HPDE6-E6E7 (cell line): ENCODE measurements around the gene ZNF639.
"Not testable (repeated sequence)": the region's sequence is repeated elsewhere in the genome, so short reads cannot be mapped to it uniquely, and the experiment has no call there.

Experiments
- DNase-seq: peaks from one replicate; pipeline ENCODE4 v3.0.0; 2011; ENCODE audit warnings: missing footprints; ENCODE audit errors: extremely low spot score

The ZNF639 gene, protein sequence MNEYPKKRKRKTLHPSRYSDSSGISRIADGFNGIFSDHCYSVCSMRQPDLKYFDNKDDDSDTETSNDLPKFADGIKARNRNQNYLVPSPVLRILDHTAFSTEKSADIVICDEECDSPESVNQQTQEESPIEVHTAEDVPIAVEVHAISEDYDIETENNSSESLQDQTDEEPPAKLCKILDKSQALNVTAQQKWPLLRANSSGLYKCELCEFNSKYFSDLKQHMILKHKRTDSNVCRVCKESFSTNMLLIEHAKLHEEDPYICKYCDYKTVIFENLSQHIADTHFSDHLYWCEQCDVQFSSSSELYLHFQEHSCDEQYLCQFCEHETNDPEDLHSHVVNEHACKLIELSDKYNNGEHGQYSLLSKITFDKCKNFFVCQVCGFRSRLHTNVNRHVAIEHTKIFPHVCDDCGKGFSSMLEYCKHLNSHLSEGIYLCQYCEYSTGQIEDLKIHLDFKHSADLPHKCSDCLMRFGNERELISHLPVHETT

GRCh38 chr3:179322286-179323196 is at the start of gene ZNF639:
TSS of gene ZNF639 (plus strand) at chr3:179323031. CDS start at chr3:179328294, 5,263 bp downstream.
- DNase-seq, result peak; percentile 66

DNA sequence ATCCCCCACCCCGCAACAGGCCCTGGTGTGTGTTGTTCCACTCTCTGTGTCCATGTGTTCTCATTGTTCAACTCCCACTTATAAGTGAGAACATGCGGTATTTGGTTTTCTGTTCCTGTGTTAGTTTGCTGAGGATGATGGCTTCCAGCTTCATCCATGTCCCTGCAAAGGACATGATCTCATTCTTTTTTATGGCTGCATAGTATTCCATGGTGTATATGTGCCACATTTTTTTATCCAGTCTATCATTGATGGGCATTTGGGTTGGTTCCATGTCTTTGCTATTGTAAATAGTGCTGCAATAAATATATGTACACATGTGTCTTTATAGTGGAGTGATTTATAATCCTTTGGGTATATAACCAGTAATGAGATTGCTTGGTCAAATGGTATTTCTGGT is 48.4 kb upstream of the ZNF639 start:
- DNase-seq, result not testable (repeated sequence)

- no peak for DNase-seq
Observed at GRCh38 chr3:179276001-179276400, 46.8 kb upstream of the ZNF639 start.

- DNase-seq, result no peak
Observed at GRCh38 chr3:179276743-179277142, 46.1 kb upstream of the ZNF639 start.

DNA sequence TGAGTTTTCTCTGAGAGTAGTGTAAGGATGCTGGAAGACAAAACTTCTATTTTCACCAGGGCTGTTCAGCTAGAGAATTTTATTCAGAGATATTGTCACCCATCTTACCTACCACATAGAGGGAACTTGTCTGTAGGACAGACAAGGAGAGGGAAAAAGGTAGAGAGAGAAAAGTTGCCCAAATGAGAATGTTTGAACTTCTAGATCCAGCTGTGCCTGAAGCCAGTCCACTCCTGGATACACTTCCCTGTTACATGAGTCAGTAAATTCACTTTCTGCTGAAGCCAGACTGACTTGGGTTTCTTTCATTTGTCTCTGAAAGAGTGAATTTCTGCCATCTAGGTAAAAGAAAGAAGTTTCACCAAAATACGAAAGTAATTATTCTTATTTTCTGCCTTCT is 44.7 kb upstream of the ZNF639 start:
- no peak for DNase-seq

- no peak for DNase-seq
Observed at GRCh38 chr3:179278932-179279693, 43.7 kb upstream of the ZNF639 start.

GRCh38 chr3:179279837-179280236 is 43.0 kb upstream of the ZNF639 start:
- no peak for DNase-seq

DNA sequence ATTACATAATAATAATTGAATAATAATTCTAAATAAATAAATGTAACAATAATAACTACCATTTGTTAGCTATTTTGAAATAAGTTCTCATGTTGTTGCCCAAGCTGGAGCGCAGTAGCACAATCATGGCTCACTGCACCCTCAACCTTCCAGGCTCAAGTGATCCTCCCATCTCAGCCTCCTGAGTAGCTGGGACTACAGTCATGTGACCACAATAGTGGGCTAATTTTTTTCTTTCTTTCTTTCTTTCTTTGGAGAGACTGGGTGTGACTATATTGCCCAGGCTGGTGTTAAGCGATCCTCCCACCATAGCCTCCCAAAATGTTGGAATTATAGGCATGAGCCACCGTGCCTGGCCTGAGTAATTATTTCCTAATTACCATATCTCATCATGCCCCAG is 41.0 kb upstream of the ZNF639 start:
- DNase-seq, result no peak

GRCh38 chr3:179286331-179286730 is 36.5 kb upstream of the ZNF639 start:
- no peak for DNase-seq

GRCh38 chr3:179288845-179289244 is 34.0 kb upstream of the ZNF639 start:
- no peak for DNase-seq

- DNase-seq, result no peak
Observed at GRCh38 chr3:179289295-179289694, 33.5 kb upstream of the ZNF639 start.

DNA sequence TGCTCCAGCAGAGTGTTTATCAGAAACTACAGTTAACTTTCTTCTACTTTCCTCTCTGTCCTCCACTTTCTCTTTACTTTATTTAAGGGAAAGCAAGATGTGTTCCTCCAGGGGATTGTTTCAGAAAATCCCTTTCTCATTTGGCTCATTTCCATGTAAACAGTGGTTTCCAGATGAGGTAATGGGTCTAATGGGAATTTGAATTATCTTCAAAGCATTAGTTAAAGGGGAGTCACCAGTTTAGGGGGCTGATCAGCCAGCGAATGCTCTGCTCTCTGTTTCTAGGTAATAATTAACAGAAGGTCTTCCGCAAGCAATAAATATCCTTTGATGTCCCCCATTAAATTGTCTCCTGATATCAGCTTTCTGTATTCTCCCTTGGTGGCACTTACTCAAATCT is 30.4 kb upstream of the ZNF639 start:
- DNase-seq, result no peak

- no peak for DNase-seq
Observed at GRCh38 chr3:179297971-179298725, 24.7 kb upstream of the ZNF639 start.

DNA sequence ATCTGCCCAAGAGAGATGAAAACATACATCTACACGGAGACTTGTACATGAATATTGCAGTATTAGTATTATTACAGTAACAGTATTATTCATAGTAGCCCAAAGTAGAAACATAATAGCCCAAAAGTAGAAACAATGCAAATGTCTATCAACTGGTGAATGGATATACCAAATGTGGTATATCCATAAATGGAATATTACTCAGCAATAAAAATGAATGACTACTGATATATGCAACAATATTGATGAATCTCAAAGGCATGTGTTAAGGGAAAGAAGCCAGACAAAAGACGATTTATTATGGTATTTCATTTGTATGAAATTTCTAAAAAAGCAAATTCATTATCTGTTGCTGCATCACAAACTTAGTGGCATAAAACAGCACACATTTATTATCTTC is 23.5 kb upstream of the ZNF639 start:
- no peak for DNase-seq

DNA sequence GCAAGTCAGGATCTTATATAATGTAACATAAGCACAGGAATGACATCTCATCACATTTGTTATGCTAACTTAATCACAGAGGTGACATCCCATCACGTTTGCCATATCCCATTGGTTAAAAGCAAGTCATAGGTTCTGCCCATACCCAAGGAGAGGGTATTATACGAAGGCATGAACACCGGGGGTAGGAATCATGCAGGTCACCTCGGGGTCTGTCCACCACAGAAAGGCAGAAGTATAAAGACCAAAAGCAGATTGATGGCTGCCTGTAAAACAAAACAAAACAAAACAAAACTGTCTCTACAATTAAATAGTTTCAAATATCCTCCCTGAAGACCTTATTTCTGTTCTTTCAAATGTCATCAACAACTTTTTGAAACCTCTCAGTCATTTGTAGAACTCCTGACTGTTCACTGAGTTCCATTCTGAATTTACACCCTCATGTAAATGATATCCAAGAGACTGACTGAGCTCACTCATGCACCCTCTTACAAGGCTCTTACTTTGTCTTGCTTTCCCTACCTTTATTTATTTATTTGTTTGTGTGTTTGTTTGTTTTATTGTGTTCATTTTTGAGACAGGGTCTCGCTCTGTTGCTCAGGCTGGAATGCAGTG is 22.7 kb upstream of the ZNF639 start:
- no peak for DNase-seq

DNA sequence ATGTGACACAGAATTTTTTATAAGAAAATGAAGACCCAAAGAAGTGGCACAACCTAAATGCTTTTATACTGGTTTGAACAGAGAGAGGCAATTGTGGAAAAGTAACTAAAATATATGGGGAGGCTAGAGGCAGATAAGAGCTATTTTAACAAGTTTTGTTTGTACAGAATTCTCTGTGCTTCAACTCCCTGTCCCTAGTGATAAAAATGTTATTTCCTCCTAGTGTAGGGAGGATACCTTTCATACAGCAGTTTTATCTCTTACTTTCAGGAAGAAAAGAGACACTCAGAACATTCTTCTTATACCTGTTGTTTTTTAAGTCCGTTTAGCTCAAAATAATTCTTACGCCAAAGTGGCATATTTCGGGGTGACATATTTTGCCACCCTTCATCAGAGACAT is 21.2 kb upstream of the ZNF639 start:
- DNase-seq, result no peak

- no peak for DNase-seq
Observed at GRCh38 chr3:179302111-179302510, 20.7 kb upstream of the ZNF639 start.

DNA sequence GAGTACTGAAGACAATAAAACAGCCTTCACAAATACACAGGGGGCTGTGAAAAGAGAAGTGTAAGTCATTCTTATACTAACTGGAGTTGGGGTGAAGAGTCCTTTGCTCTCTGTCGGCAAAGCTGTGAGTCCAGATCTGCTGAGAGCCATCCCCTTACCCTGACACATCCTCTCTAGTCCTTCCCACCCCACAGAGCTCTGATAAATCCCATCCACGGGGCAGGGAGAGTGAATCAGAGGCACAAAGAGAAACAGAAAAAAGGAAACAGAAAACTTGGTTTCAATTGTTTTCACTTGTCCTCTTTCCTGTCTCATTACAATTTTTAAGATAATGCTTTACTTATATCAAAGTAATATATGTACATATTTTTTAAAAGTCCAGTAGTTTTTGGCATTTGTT is 18.2 kb upstream of the ZNF639 start:
- DNase-seq, result no peak

GRCh38 chr3:179307362-179307761 is 15.5 kb upstream of the ZNF639 start:
- DNase-seq, result not testable (repeated sequence)

GRCh38 chr3:179308001-179308400 is 14.8 kb upstream of the ZNF639 start:
- no peak for DNase-seq
